DND-41 (cell line): ENCODE data around the gene SEPTIN10.

Source experiments
- ATAC-seq: fragments of 200-7000 bp; cut with Tn5 transposase; 3 replicates; pipeline ENCODE4 v1.9.1; 2021; ENCODE audit warnings: low read depth; ENCODE audit not compliant: insufficient read depth
- DNase-seq: peaks from one replicate; pipeline ENCODE4 v3.0.0-alpha.2; 2020
- H2AFZ ChIP-seq: 2 replicates; pipeline ENCODE4 v1.6.0; 2012; ENCODE audit warnings: low read depth, low read length
- H3K27ac ChIP-seq: 2 replicates; pipeline ENCODE4 v1.5.1; 2012; ENCODE audit warnings: low read length, inconsistent platforms
- H3K27me3 ChIP-seq: fragments of 200-600 bp; sonication (generic); 2 replicates; pipeline ENCODE4 v1.6.0; 2012; ENCODE audit warnings: low read length, mild to moderate bottlenecking, inconsistent platforms; ENCODE audit not compliant: insufficient read depth, poor library complexity
- H3K36me3 ChIP-seq: 2 replicates; pipeline ENCODE4 v1.5.1; 2012; ENCODE audit warnings: low read length, inconsistent platforms; ENCODE audit not compliant: insufficient read depth
- H3K4me1 ChIP-seq: 2 replicates; pipeline ENCODE4 v1.5.1; 2012; ENCODE audit warnings: mild to moderate bottlenecking, low read length; ENCODE audit not compliant: insufficient read depth
- H3K4me2 ChIP-seq: 2 replicates; pipeline ENCODE4 v1.6.0; 2012; ENCODE audit warnings: mild to moderate bottlenecking, moderate library complexity, low read length, inconsistent platforms; ENCODE audit not compliant: insufficient read depth
- H3K4me3 ChIP-seq, 2 experiments: fragments of 200-600 bp in 1 of 2; shearing (Covaris generic) in 1 of 2; 2 replicates each; pipeline ENCODE4 v1.5.1; 2012 to 2016; ENCODE audit warnings: inconsistent platforms in 2 of 2, low read length in 2 of 2, mild to moderate bottlenecking in 2 of 2, low read depth in 1 of 2, moderate library complexity in 1 of 2
- H3K79me2 ChIP-seq: 2 replicates; pipeline ENCODE4 v1.6.0; 2012; ENCODE audit warnings: low read length, inconsistent platforms; ENCODE audit not compliant: insufficient read depth
- H3K9ac ChIP-seq: 2 replicates; pipeline ENCODE4 v1.6.0; 2012; ENCODE audit warnings: low read depth, mild to moderate bottlenecking, inconsistent platforms, low read length, moderate library complexity
- H3K9me3 ChIP-seq: 2 replicates; pipeline ENCODE4 v1.5.1; 2012; ENCODE audit warnings: low read length, moderate library complexity, mild to moderate bottlenecking, inconsistent platforms; ENCODE audit not compliant: insufficient read depth, severe bottlenecking
- H4K20me1 ChIP-seq: 2 replicates; pipeline ENCODE4 v1.6.0; 2012; ENCODE audit warnings: low read length; ENCODE audit not compliant: insufficient read depth
- CTCF ChIP-seq: IDR thresholded peaks from 2 replicates; pipeline ENCODE4 v1.5.1; 2012; ENCODE audit warnings: borderline replicate concordance, low read length, moderate library complexity, mild to moderate bottlenecking; ENCODE audit not compliant: poor library complexity, severe bottlenecking; ENCODE audit errors: extremely low read depth
- EZH2 ChIP-seq: IDR thresholded peaks from 3 replicates; pipeline ENCODE4 v1.6.1; 2012; ENCODE audit warnings: borderline replicate concordance, low read depth, mild to moderate bottlenecking, moderate library complexity, low read length, inconsistent platforms; ENCODE audit not compliant: severe bottlenecking

SEPTIN10 gene

GRCh38 chr2:109499566-109499965 is 114.2 kb downstream of the SEPTIN10 start:
- Histone ChIP-seq H3K36me3 (no peaks in the 10 kb centered on the region), H3K9me3 (no peaks in the 10 kb centered on the region), H3K4me2 (no peak overlapping the region), H3K27ac (no peak overlapping the region), H2AFZ (no peak overlapping the region), H3K27me3 (no peaks in the 10 kb centered on the region), H3K79me2 (no peaks in the 10 kb centered on the region), H3K4me1 (no peaks in the 10 kb centered on the region), H3K9ac (no peak overlapping the region), H3K4me3 (no peak overlapping the region), H4K20me1 (no peaks in the 10 kb centered on the region; the same call in none of the 2 replicates)
- ATAC-seq: no peak
- no peak for DNase-seq
- TF ChIP-seq CTCF (no peak), EZH2 (no peak)

- Histone ChIP-seq H2AFZ (no peak overlapping the region), H3K4me2 (no peak overlapping the region), H4K20me1 (no peaks in the 10 kb centered on the region; the same call in none of the 2 replicates), H3K27ac (no peak overlapping the region), H3K79me2 (no peaks in the 10 kb centered on the region), H3K36me3 (no peaks in the 10 kb centered on the region), H3K27me3 (no peaks in the 10 kb centered on the region), H3K9ac (no peak overlapping the region), H3K9me3 (no peaks in the 10 kb centered on the region), H3K4me3 (no peak overlapping the region), H3K4me1 (no peaks in the 10 kb centered on the region)
- TF ChIP-seq CTCF (no peak), EZH2 (no peak)
- ATAC-seq (no peak), DNase-seq (no peak)
These were observed 114.9 kb downstream of the SEPTIN10 start for GRCh38 chr2:109498906-109499305.

GRCh38 chr2:109497911-109498870 is 115.6 kb downstream of the SEPTIN10 start:
- H3K9me3 ChIP-seq: no peaks in the 10 kb centered on the region
- H3K36me3 ChIP-seq: no peaks in the 10 kb centered on the region
- TF ChIP-seq CTCF: no peak
- TF ChIP-seq EZH2: no peak
- H3K4me3 ChIP-seq: no peak overlapping the region
- no peak overlapping the region for H3K9ac ChIP-seq
- H2AFZ ChIP-seq: no peak overlapping the region
- no peak overlapping the region for H3K4me2 ChIP-seq
- no peak for DNase-seq
- no peaks in the 10 kb centered on the region for H3K79me2 ChIP-seq
- no peak overlapping the region for H3K27ac ChIP-seq
- no peaks in the 10 kb centered on the region for H3K27me3 ChIP-seq
- no peak for ATAC-seq
- no peaks in the 10 kb centered on the region; the same call in none of the 2 replicates for H4K20me1 ChIP-seq
- H3K4me1 ChIP-seq: no peaks in the 10 kb centered on the region
